ENCODE results near the gene COL23A1.

Gene COL23A1

DNA sequence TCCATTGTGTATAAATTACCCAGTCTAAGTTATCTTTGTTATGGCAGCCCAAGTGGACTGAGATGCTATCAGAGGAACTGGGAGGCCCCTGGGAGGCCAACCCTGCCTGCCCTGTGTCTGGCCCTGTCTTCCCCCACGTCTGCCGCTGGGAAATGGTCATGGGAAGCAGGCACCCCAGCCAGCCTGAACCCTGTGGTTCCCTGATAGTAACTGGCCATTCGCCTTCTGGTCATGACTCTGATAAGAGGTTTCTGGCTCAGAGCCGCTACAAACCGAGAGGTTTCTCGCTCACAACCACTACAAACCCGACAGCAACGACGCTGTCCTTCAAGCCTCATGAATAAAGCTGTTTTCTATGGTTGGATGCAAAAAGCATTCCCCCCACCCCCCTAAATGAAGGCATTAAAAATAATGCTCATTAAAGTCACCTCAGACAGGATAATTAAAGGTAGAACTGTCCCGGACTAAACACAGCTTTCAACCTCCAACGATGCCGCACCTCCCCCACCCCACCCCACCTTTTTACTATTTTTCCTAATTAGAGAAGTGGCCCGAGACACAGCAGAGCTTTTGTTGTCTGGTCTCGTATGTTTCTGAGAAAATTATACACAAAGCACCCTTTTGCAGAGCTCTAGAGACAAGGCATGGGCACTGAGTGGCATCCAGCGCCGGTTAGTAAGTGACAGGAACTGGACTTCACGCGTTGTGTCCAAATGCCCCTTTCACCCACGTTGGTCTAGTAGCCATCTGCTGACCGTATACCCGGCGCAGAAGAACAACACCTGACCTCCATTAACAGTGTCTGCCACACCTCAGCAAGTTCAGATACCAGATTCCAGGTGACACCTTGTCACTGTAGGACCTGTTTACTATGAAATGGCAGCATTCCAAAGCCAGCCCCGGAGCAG is 140.8 kb downstream of the COL23A1 start:
- TF ChIP-seq CTCF (IDR thresholded peaks at IDR 0.05; ENCODE audit: borderline replicate concordance, control extremely low read depth, extremely low read depth, insufficient read depth, missing control alignments) = no peak
- in situ Hi-C loops (cut with MboI; ENCODE audit: low sequenced_read_pairs, unreplicated experiment) = no loop called here
- DNase-seq (ENCODE audit: low spot score) = no peak

DNA sequence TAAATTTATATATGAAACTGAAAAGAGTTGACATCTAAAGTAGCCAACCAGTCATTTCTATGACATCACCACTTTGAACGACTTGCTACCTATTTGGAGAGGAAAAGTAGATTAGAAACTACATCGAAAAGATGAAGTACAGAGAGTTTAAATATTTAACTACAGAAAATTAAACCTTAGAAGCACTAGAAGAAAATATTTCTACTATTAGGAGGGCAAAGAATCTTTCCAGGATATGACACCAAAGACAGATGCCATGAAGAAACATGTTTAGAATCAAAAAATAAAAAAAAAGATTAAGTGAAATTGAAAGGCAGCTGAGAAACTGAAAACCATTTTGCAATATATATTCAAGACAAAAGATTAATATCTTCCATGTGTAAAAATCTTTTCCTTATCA is 144.7 kb downstream of the COL23A1 start:
- in situ Hi-C loops (cut with MboI; ENCODE audit: low sequenced_read_pairs, unreplicated experiment) = no loop called here
- TF ChIP-seq CTCF (IDR thresholded peaks at IDR 0.05; ENCODE audit: borderline replicate concordance, control extremely low read depth, extremely low read depth, insufficient read depth, missing control alignments) = no peak

GRCh38 chr5:178442405-178443257 is 147.6 kb downstream of the COL23A1 start:
- no peak for TF ChIP-seq CTCF (IDR thresholded peaks at IDR 0.05; ENCODE audit: borderline replicate concordance, control extremely low read depth, extremely low read depth, insufficient read depth, missing control alignments)
- DNase-seq (ENCODE audit: low spot score) = no peak
- in situ Hi-C loops (cut with MboI; ENCODE audit: low sequenced_read_pairs, unreplicated experiment) = no loop called here

More for the DNA sequence above, 144.7 kb downstream of the COL23A1 start:
- DNase-seq (ENCODE audit: low spot score) = no peak

- TF ChIP-seq CTCF (IDR thresholded peaks at IDR 0.05; ENCODE audit: borderline replicate concordance, control extremely low read depth, extremely low read depth, insufficient read depth, missing control alignments) = no peak
- in situ Hi-C loops (cut with MboI; ENCODE audit: low sequenced_read_pairs, unreplicated experiment) = no loop called here
- DNase-seq (ENCODE audit: low spot score) = no peak
Observed at GRCh38 chr5:178441486-178442270, 148.5 kb downstream of the COL23A1 start.

DNA sequence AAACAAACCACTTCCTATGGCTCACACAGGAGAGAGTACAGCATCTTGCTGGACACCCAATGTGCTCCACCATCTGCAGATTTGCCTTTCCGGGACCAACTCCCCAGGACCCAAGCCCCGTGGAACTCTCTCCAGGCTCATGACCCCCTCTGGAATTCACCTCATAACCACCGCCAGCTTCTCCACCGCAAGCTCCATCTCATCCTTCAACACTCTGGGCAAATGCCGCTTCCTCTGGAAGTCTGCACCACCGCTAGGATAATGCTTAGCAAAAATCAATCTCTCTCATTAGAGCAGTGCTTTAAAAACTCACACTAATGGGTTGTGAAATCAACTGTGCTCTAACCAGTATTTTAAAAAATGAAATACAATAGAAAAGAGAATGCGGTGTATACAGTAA is 150.0 kb downstream of the COL23A1 start:
- DNase-seq (ENCODE audit: low spot score) = no peak
- in situ Hi-C loops (cut with MboI; ENCODE audit: low sequenced_read_pairs, unreplicated experiment) = no loop called here
- TF ChIP-seq CTCF (IDR thresholded peaks at IDR 0.05; ENCODE audit: borderline replicate concordance, control extremely low read depth, extremely low read depth, insufficient read depth, missing control alignments) = no peak
